ENCODE measurements around the gene BCL6B.

The BCL6B gene

GRCh38 chr17:7024402-7024785, 1.5 kb downstream of the BCL6B start:
- TF ChIP-seq CTCF (conservative IDR thresholded peaks at IDR 0.05): no peak
- H3K27ac ChIP-seq: no peak overlapping the region

- H3K27ac ChIP-seq: no peak overlapping the region
- TF ChIP-seq CTCF (conservative IDR thresholded peaks at IDR 0.05): no peak
These were observed 2.4 kb downstream of the BCL6B start for GRCh38 chr17:7025245-7025644.

GRCh38 chr17:7026471-7027115, 3.7 kb downstream of the BCL6B start:
- TF ChIP-seq CTCF (conservative IDR thresholded peaks at IDR 0.05): no peak
- no peak overlapping the region for H3K27ac ChIP-seq

GRCh38 chr17:7027335-7027734, 4.5 kb downstream of the BCL6B start:
- no peak for TF ChIP-seq CTCF (conservative IDR thresholded peaks at IDR 0.05)
- no peak overlapping the region for H3K27ac ChIP-seq

- no peak overlapping the region for H3K27ac ChIP-seq
- TF ChIP-seq CTCF (conservative IDR thresholded peaks at IDR 0.05): no peak
These were observed 6.2 kb downstream of the BCL6B start for GRCh38 chr17:7029096-7029495.

GRCh38 chr17:7029659-7030058, 6.8 kb downstream of the BCL6B start:
- H3K27ac ChIP-seq: no peak overlapping the region

GRCh38 chr17:7034955-7035590, 12.2 kb downstream of the BCL6B start:
- H3K27ac ChIP-seq: peak overlapping the region; percentile 71
- no peak for TF ChIP-seq CTCF (conservative IDR thresholded peaks at IDR 0.05)

More at GRCh38 chr17:7029659-7030058, 6.8 kb downstream of the BCL6B start:
- no peak for TF ChIP-seq CTCF (conservative IDR thresholded peaks at IDR 0.05)
